Common myeloid progenitor, CD34-positive (primary cell): ENCODE data around the gene UBE2I.
A peak's percentile ranks its signal among the peaks of the same experiment; 100 is the strongest.

ENCODE experiments used
- CTCF ChIA-PET: fragments of 350-600 bp; sonication (Branson Sonifier 250); formaldehyde crosslinking; loops from one replicate; lab custom pipeline; 2021; ENCODE audit warnings: antibody characterized with exemption; lab: Charles Lee
- POLR2A ChIA-PET: fragments of 350-600 bp; sonication (Branson Sonifier 250); formaldehyde crosslinking; loops from one replicate; lab custom pipeline; 2021; ENCODE audit warnings: antibody characterized with exemption; lab: Charles Lee
- DNase-seq, 3 donors: peaks; one replicate each; pipeline versions ENCODE4 v3.0.0 to v3.0.0-alpha.2; 2013
- H3K27ac ChIP-seq, 2 experiments: 1 replicate in 1 of 2; 2 replicates in 1 of 2; pipeline ENCODE4 v1.7.0; 2013; ENCODE audit warnings: inconsistent platforms in 2 of 2, low read length in 2 of 2, mild to moderate bottlenecking in 2 of 2, low read depth in 1 of 2, moderate library complexity in 1 of 2; ENCODE audit not compliant: severe bottlenecking in 2 of 2, insufficient read depth in 1 of 2, poor library complexity in 1 of 2
- H3K27me3 ChIP-seq, 5 experiments: replicated peaks in 2 of 5; 1 replicate in 3 of 5; 2 replicates in 2 of 5; pipeline versions ENCODE4 v1.6.1 to v1.7.0; 2013; ENCODE audit warnings: low read length in 4 of 5, mild to moderate bottlenecking in 2 of 5, moderate library complexity in 2 of 5, inconsistent platforms in 1 of 5; ENCODE audit not compliant: insufficient read depth in 5 of 5, control insufficient read depth in 4 of 5
- H3K36me3 ChIP-seq, 4 experiments: 1 replicate in 2 of 4; 2 replicates in 2 of 4; pipeline versions ENCODE4 v1.6.1 to v1.7.0; 2013; ENCODE audit warnings: low read length in 3 of 4, control low read depth in 1 of 4, mild to moderate bottlenecking in 1 of 4; ENCODE audit not compliant: control insufficient read depth in 4 of 4, insufficient read depth in 4 of 4
- H3K4me1 ChIP-seq, 4 experiments: 1 replicate in 3 of 4; 2 replicates in 1 of 4; pipeline versions ENCODE4 v1.6.1 to v1.7.1; 2013; ENCODE audit warnings: low read length in 3 of 4, mild to moderate bottlenecking in 3 of 4, control low read depth in 1 of 4, inconsistent platforms in 1 of 4, moderate library complexity in 1 of 4; ENCODE audit not compliant: control insufficient read depth in 4 of 4, insufficient read depth in 4 of 4; ENCODE audit errors: control extremely low read depth in 1 of 4
- H3K4me3 ChIP-seq, 7 experiments: 1 replicate in 4 of 7; 2 replicates in 3 of 7; pipeline versions ENCODE4 v1.5.1 to v1.7.0; 2013; ENCODE audit warnings: mild to moderate bottlenecking in 7 of 7, low read length in 6 of 7, moderate library complexity in 6 of 7, inconsistent platforms in 2 of 7, low read depth in 2 of 7, control low read depth in 1 of 7; ENCODE audit not compliant: insufficient read depth in 4 of 7, control insufficient read depth in 1 of 7; ENCODE audit errors: extremely low read depth in 1 of 7
- H3K9me3 ChIP-seq, 5 experiments: 1 replicate in 4 of 5; 2 replicates in 1 of 5; pipeline versions ENCODE4 v1.6.1 to v1.7.1; 2013; ENCODE audit warnings: low read length in 4 of 5, mild to moderate bottlenecking in 2 of 5, inconsistent platforms in 1 of 5, low read depth in 1 of 5, moderate library complexity in 1 of 5; ENCODE audit not compliant: control insufficient read depth in 4 of 5, insufficient read depth in 2 of 5; ENCODE audit errors: control extremely low read depth in 1 of 5
- WGBS: methylation state at CpG from one replicate; pipeline ENCODE4 v1.1.5; 2013; ENCODE audit not compliant: insufficient coverage; 5-methylcytosine and 5-hydroxymethylcytosine counted together

Gene UBE2I

GRCh38 chr16:1318268-1318545 is 8.8 kb downstream of the UBE2I start:
- ChIA-PET POLR2A (interaction anchor here (1.0 kb wide), 1 partner anchor 24 kb away, joined by 3 read pairs; no protein-coding TSS in a partner anchor), CTCF (no interaction called here)
- Histone ChIP-seq H3K36me3 (peaks cover 14 to 91% (median 71%) of the 10 kb centered on the region in 4 experiments), H3K27me3 (no peaks in the 10 kb centered on the region), H3K9me3 (no peaks in the 10 kb centered on the region), H3K27ac (no peak overlapping the region), H3K4me1 (no peaks in the 10 kb centered on the region), H3K4me3 (no peak overlapping the region)
- DNase-seq, result no peak
- WGBS, result 85% methylated on average over 9 of the region's 9 CpGs

DNA sequence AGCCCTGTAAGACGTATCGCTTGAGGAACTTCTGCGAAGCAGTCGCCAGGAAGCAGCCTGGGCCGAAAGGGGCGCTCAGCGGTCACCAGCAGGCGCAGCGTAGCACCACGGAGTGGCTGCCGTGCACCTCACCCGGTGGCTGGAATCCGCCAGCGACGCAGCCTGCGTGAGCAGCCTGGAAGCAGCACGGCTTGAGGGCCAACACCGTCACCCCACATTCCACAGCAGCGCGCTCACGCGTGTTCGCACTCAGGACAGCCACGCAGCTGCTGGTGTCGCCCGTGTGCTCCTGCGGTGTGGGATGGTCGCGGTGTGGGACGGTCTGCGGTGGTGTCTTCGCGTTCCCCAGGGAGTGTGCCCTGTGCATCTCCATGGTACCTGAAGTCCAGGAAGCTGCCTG is 9.6 kb downstream of the UBE2I start:
- H3K27me3 ChIP-seq, result no peaks in the 10 kb centered on the region
- CTCF ChIA-PET, result interaction anchor here (0.7 kb wide), 1 partner anchor 23 kb away, joined by 3 read pairs; no protein-coding TSS in a partner anchor
- POLR2A ChIA-PET, result no interaction called here
- DNase-seq, result no peak
- peaks cover 14 to 93% (median 74%) of the 10 kb centered on the region in 4 experiments for H3K36me3 ChIP-seq
- no peaks in the 10 kb centered on the region for H3K4me1 ChIP-seq
- 92% methylated on average over 29 of the region's 33 CpGs for WGBS
- H3K4me3 ChIP-seq, result no peak overlapping the region
- H3K27ac ChIP-seq, result no peak overlapping the region
- no peaks in the 10 kb centered on the region for H3K9me3 ChIP-seq

DNA sequence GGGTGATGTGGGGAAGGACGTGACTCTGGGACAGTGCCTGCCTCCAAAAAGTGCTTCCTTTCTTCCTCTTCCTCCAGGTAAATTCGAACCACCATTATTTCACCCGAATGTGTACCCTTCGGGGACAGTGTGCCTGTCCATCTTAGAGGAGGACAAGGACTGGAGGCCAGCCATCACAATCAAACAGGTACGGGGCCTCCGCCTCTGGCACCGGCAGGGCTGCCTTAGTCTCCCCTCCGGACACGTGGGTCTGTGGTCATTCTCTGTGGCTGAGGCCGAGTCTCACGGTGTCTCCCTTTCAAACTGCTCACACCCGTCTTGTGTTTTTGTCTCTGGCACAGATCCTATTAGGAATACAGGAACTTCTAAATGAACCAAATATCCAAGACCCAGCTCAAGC is 10.7 kb downstream of the UBE2I start:
- WGBS, result 84% methylated on average over 10 of the region's 12 CpGs

GRCh38 chr16:1320658-1321240 is 11.3 kb downstream of the UBE2I start:
- Histone ChIP-seq H3K27ac (no peak overlapping the region), H3K9me3 (no peaks in the 10 kb centered on the region), H3K27me3 (no peaks in the 10 kb centered on the region), H3K36me3 (peaks cover 12 to 91% (median 74%) of the 10 kb centered on the region in 4 experiments), H3K4me3 (no peak overlapping the region), H3K4me1 (no peaks in the 10 kb centered on the region)
- DNase-seq, result no peak
- CTCF ChIA-PET, result no interaction called here
- WGBS, result 89% methylated on average over 14 of the region's 22 CpGs
- POLR2A ChIA-PET, result no interaction called here

More for the DNA sequence above, 10.7 kb downstream of the UBE2I start:
- Histone ChIP-seq H3K36me3 (peaks cover 14 to 92% (median 74%) of the 10 kb centered on the region in 4 experiments), H3K27me3 (no peaks in the 10 kb centered on the region), H3K9me3 (no peaks in the 10 kb centered on the region), H3K27ac (no peak overlapping the region), H3K4me3 (no peak overlapping the region), H3K4me1 (no peaks in the 10 kb centered on the region)
- CTCF ChIA-PET, result no interaction called here
- no peak for DNase-seq
- POLR2A ChIA-PET, result no interaction called here

DNA sequence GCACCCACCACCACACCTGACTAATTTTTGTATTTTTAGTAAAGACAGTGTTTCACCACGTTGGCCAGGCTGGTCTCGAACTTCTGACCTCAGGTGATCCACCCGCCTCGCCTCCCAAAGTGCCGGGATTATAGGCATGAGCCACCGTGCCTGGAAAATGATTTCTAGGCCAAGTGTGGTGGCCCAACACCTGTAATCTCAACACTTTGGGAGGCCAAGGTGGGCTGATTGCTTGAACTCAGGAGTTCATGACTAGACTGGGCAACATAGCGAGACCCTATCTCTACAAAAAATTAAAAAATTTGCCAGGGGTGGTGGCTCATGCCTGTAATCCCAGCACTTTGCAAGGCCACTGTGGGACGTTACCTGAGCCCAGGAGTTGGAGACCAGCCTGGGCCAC is 13.0 kb downstream of the UBE2I start:
- H3K9me3 ChIP-seq, result no peaks in the 10 kb centered on the region
- POLR2A ChIA-PET, result interaction anchor here (0.7 to 1.2 kb wide), 2 partner anchors 20 to 221 kb away, joined by 3 to 4 read pairs; no protein-coding TSS in a partner anchor
- H3K27ac ChIP-seq, result no peak overlapping the region
- 97% methylated on average over 7 of the region's 8 CpGs for WGBS
- no peaks in the 10 kb centered on the region for H3K27me3 ChIP-seq
- H3K36me3 ChIP-seq, result peaks cover 9 to 78% (median 59%) of the 10 kb centered on the region in 4 experiments
- no peaks in the 10 kb centered on the region for H3K4me1 ChIP-seq
- CTCF ChIA-PET, result no interaction called here
- H3K4me3 ChIP-seq, result no peak overlapping the region
- no peak for DNase-seq

DNA sequence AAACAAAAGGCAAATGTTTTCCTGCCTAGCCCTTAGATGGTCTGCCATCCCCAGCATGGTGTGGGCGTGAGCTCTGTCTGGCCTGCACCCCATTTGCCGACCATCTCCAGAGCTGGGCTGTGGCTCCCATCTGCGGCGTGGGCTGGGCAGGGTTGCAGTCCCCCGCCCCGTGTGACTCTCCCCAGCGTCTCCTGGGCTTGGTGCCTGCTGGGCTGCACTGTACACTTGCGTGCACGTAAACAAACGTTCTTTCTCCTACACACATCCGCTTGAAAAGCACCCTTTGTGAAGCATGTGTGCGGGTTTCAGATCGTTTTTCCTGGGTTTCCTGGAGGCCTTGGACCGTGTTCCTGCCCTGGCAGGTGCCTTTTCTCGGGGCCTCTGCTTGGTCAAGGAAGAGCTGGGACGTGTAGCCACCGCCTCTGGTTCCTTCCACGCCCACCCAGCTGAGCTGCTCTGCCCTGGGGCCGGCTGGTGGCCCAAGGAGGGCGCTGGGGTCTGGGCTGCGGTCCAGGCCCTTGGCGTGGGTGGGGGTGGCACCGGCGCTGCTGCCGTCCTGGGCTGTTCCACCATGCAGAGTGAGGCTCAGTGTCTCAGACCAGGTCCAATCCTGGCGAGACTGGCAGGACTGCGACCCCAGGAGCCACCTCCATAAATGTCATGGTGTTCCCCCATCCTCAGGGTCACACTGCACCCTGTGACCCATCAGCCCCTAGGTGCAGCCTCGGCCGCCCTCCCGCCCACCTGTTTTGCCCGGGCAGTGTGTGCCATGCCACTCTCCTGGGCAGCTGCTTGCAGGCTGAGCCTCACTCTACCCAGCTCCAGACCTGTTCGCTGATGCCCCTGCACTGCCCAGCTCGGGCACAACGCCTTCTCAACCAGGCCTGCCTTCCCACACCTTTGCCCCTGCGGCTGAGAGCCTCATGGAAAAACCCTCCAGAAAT is 14.1 kb downstream of the UBE2I start:
- H3K27ac ChIP-seq, result peak overlapping the region in 1 of 2 experiments; percentile 0

More for the DNA sequence above, 14.1 kb downstream of the UBE2I start:
- no peaks in the 10 kb centered on the region for H3K27me3 ChIP-seq
- WGBS, result 97% methylated on average over 35 of the region's 35 CpGs
- peaks cover 4 to 66% (median 49%) of the 10 kb centered on the region in 4 experiments for H3K36me3 ChIP-seq
- no peak overlapping the region for H3K4me3 ChIP-seq
- ChIA-PET POLR2A (interaction anchor here (0.7 to 1.2 kb wide), 3 partner anchors 15 to 41 kb away, joined by 3 read pairs; partner anchors contain the start of gene UBE2I), CTCF (interaction anchor here (1.6 kb wide), 1 partner anchor 14 kb away, joined by 4 read pairs; no protein-coding TSS in a partner anchor)
- no peak for DNase-seq
- no peaks in the 10 kb centered on the region for H3K9me3 ChIP-seq
- H3K4me1 ChIP-seq, result no peaks in the 10 kb centered on the region
